Activated naive CD4-positive, alpha-beta T cell treated with anti-CD3 and anti-CD28 coated beads for 36 hours (primary cell): ENCODE data around the gene EEF1AKMT1. TPM values are rescaled to one million over a fixed set of nuclear protein-coding genes. Genes with fewer than 3 reads are reported as not detected.

Source experiments
- CTCF ChIA-PET: fragments of 350-600 bp; sonication (Branson Sonifier 250); formaldehyde crosslinking; loops from one replicate; lab custom pipeline; 2021; ENCODE audit warnings: antibody characterized with exemption; lab: Charles Lee
- DNase-seq: peaks from one replicate; pipeline ENCODE4 v3.0.0-alpha.2; 2020
- H3K27ac Mint-ChIP-seq: one replicate; pipeline ENCODE4 v1.8.0; 2021; ENCODE audit warnings: mild to moderate bottlenecking, mixed read lengths
- H3K27me3 Mint-ChIP-seq: one replicate; pipeline ENCODE4 v1.8.0; 2021; ENCODE audit warnings: low read depth, mixed read lengths
- H3K36me3 Mint-ChIP-seq: one replicate; pipeline ENCODE4 v1.8.0; 2021; ENCODE audit warnings: low read depth, mixed read lengths
- H3K4me1 Mint-ChIP-seq: one replicate; pipeline ENCODE4 v1.8.0; 2021; ENCODE audit warnings: low read depth, mixed read lengths
- H3K4me3 Mint-ChIP-seq: one replicate; pipeline ENCODE4 v1.8.0; 2021; ENCODE audit warnings: mild to moderate bottlenecking, moderate library complexity, mixed read lengths
- H3K9me3 Mint-ChIP-seq: one replicate; pipeline ENCODE4 v1.8.0; 2021; ENCODE audit warnings: mixed read lengths
- intact Hi-C: fragments of 100-400 bp; cut with micrococcal nuclease; formaldehyde crosslinking; loops from one replicate; pipeline ENCODE4 v1.15.1; 2023
- total RNA-seq, 2 experiments: library from RNA; stranded (reverse); gene quantifications; one replicate each; pipeline ENCODE4 v1.2.3, GENCODE V29; 2021

EEF1AKMT1 gene
- total RNA-seq, 2 experiments from 2014 or later: 15.1 to 16.5 TPM

DNA sequence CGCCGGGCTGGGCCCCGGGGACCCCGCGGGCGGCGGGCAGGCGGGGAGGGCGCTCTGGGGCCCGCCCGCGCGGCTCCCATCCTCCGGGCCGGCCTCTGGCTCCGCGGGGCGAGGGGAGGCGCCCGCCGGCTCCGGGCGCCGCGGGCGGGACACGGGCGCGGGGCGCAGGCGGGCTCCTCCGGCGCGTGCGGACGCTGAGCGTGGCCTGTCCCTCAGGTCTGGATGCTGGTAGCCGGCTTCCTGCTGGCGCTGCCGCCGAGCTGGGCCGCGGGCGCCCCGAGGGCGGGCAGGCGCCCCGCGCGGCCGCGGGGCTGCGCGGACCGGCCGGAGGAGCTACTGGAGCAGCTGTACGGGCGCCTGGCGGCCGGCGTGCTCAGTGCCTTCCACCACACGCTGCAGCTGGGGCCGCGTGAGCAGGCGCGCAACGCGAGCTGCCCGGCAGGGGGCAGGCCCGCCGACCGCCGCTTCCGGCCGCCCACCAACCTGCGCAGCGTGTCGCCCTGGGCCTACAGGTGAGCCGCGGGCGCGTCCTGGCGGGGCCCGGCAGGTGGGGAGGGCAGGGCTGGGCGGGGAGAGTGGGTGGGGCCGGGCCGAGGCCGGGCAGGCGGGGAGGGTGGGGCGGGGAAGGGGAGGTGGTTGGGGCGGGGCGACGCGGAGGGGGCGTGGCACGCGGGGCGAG, 69.8 kb downstream of the EEF1AKMT1 start:
- Mint-ChIP-seq H3K27ac (no peak overlapping the region), H3K9me3 (no peaks in the 10 kb centered on the region), H3K36me3 (no peaks in the 10 kb centered on the region), H3K4me1 (peaks cover 5% of the 10 kb centered on the region), H3K4me3 (no peak overlapping the region), H3K27me3 (peaks cover 13% of the 10 kb centered on the region)
- intact Hi-C loops: loop anchor here (1.0 to 10.0 kb wide), 10 partner anchors 69 to 898 kb away; partner anchors contain the start of genes CRYL1, EEF1AKMT1, IFT88 and MICU2
- CTCF ChIA-PET: interaction anchor here (0.9 to 1.3 kb wide), 4 partner anchors 11 to 292 kb away, joined by 3 to 7 read pairs (median 4); no protein-coding TSS in a partner anchor
- DNase-seq: peak; percentile 72

GRCh38 chr13:20702915-20703779, 70.6 kb downstream of the EEF1AKMT1 start, which contains the start of gene IL17D:
IL17D (plus strand) TSS chr13:20703699; CDS start chr13:20704002, 303 bp downstream.
- peak within 1 kb of the TSS; percentile 83 for H3K4me3 Mint-ChIP-seq
- no peaks in the 10 kb centered on the region for H3K9me3 Mint-ChIP-seq
- intact Hi-C loops: loop anchor here (1.0 to 10.0 kb wide), 8 partner anchors 121 to 899 kb away; partner anchors contain the start of genes CRYL1, IFT88, MICU2 and MRPL57
- no peak within 1 kb of the TSS for H3K27ac Mint-ChIP-seq
- peaks cover 5% of the 10 kb centered on the region for H3K4me1 Mint-ChIP-seq
- peak; percentile 23 for DNase-seq
- no peaks in the 10 kb centered on the region for H3K36me3 Mint-ChIP-seq
- CTCF ChIA-PET: interaction anchor here (0.9 to 1.6 kb wide), 6 partner anchors 12 to 291 kb away, joined by 3 to 7 read pairs (median 3); no protein-coding TSS in a partner anchor
- H3K27me3 Mint-ChIP-seq: peaks cover 18% of the 10 kb centered on the region

DNA sequence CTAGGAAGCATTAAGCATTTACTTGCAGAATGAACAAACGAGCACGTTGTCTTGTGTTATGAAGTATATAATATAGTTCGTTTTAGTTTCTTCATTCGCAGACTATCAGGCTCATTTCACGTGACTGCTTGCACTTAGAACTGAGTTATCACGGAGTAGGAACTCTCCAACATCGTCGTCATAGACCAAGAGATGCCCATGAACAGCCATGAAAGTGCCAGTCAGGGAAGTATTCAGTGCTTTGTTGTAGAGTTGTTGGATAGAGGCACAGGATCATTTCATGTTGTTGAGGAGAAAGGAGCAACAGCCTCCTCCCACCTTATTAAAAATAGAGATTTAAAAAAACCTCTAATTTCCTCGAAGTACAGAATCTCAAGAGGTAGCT, 71.2 kb downstream of the EEF1AKMT1 start:
- Mint-ChIP-seq H3K36me3 (no peaks in the 10 kb centered on the region), H3K9me3 (no peaks in the 10 kb centered on the region), H3K27ac (no peak overlapping the region), H3K4me3 (peak overlapping the region; percentile 83), H3K27me3 (peaks cover 21% of the 10 kb centered on the region), H3K4me1 (peaks cover 5% of the 10 kb centered on the region)
- CTCF ChIA-PET: interaction anchor here (0.7 to 1.6 kb wide), 4 partner anchors 11 to 74 kb away, joined by 3 to 4 read pairs (median 3); partner anchors contain the start of gene EEF1AKMT1
- intact Hi-C loops: loop anchor here (2.0 to 10.0 kb wide), 7 partner anchors 135 to 900 kb away; partner anchors contain the start of genes CRYL1, IFT88, MICU2 and MRPL57
- DNase-seq: peak; percentile 13

DNA sequence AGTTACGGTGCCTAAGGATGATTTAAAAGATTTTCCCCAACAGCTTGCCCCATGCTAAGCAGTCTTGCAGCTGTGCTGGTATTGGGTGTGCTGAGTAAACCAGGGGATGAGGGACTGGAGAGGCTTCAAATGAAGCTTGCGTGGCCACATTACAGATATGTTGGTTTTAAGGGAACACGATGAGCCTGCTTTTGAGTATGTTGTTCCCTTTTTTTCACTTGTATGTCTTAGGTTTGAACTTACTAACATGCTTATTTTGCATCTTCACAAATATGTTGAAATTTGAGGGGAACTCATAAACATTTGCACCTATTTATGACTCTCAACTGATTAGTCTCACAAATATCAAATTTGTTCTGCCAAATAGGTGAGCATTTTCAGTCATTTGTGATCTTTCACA, 72.3 kb downstream of the EEF1AKMT1 start:
- CTCF ChIA-PET: interaction anchor here (0.6 to 1.6 kb wide), 3 partner anchors 12 to 225 kb away, joined by 3 to 4 read pairs (median 3); no protein-coding TSS in a partner anchor
- Mint-ChIP-seq H3K9me3 (no peaks in the 10 kb centered on the region), H3K4me1 (peaks cover 5% of the 10 kb centered on the region), H3K4me3 (no peak overlapping the region), H3K27ac (no peak overlapping the region), H3K27me3 (peaks cover 22% of the 10 kb centered on the region), H3K36me3 (no peaks in the 10 kb centered on the region)
- intact Hi-C loops: loop anchor here (5.0 to 10.0 kb wide), 6 partner anchors 134 to 901 kb away; partner anchors contain the start of genes CRYL1, IFT88, MICU2 and MRPL57
- DNase-seq: no peak

DNA sequence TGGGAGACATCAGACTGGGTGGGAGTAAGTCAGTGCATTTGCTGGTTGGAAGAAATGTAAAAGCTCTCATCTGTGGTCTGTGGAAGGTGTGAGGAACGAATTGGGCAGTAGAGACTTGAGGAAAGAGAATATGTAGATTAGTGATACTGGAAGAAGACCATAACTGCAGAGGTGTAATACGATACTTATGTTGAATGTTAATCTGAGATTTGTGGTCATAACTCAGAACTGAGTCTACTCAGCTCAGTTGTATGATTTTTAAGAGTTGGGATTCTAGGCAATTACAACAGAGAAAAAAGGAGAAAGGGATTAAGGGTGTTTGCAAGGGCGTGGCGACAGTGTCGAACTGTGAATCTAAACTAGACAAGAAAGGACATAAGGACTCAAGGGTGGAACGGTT, 73.5 kb downstream of the EEF1AKMT1 start:
- no peak for DNase-seq
- Mint-ChIP-seq H3K9me3 (no peaks in the 10 kb centered on the region), H3K27me3 (peaks cover 27% of the 10 kb centered on the region), H3K4me1 (peaks cover 5% of the 10 kb centered on the region), H3K4me3 (no peak overlapping the region), H3K36me3 (no peaks in the 10 kb centered on the region), H3K27ac (no peak overlapping the region)
- CTCF ChIA-PET: interaction anchor here (0.8 kb wide), 1 partner anchor 224 kb away, joined by 3 read pairs; no protein-coding TSS in a partner anchor
- intact Hi-C loops: loop anchor here (5.0 to 10.0 kb wide), 6 partner anchors 133 to 902 kb away; partner anchors contain the start of genes CRYL1, IFT88, MICU2 and MRPL57

DNA sequence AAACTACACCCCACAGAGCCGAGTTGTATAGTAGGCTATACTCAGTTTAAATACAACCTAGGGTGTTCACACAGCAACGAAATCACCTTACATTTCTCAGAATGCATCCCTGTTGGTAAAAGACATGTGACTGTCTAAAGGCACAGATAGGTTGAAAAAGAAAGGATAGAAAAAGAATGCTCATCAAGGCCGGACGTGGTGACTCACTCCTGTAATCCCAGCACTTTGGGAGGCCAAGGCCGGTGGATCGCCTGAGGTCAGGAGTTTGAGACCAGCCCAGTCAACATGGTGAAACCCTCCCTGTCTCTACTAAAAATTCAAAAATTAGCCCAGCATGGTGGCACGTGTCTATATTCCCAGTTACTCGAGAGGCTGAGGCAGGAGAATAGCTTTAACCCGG, 74.0 kb downstream of the EEF1AKMT1 start:
- CTCF ChIA-PET: interaction anchor here (0.8 kb wide), 1 partner anchor 225 kb away, joined by 3 read pairs; no protein-coding TSS in a partner anchor
- H3K9me3 Mint-ChIP-seq: no peaks in the 10 kb centered on the region
- peaks cover 27% of the 10 kb centered on the region for H3K27me3 Mint-ChIP-seq
- intact Hi-C loops: loop anchor here (5.0 to 10.0 kb wide), 6 partner anchors 132 to 903 kb away; partner anchors contain the start of genes CRYL1, IFT88, MICU2 and MRPL57
- no peaks in the 10 kb centered on the region for H3K36me3 Mint-ChIP-seq
- peaks cover 5% of the 10 kb centered on the region for H3K4me1 Mint-ChIP-seq
- no peak overlapping the region for H3K4me3 Mint-ChIP-seq
- H3K27ac Mint-ChIP-seq: no peak overlapping the region
- no peak for DNase-seq

DNA sequence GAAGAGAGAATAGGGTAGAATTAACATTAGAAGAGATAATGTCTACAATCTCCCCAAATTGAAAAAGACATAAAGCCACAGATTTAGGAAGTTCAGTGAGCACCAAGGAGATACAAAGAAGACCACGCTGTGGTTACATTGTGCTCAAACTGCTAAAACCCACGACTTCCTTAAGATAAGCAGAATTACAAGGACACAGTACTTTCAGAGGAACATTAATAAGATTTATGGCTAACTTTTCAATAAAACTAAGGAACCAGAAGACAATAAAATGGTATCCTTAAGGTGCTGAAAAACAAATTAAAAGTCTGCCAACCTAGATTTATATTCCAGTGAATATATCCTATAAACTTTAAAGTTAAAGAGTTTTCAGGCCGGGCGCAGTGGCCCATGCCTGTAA, 77.7 kb downstream of the EEF1AKMT1 start:
- no peak overlapping the region for H3K27ac Mint-ChIP-seq
- CTCF ChIA-PET: no interaction called here
- H3K27me3 Mint-ChIP-seq: peaks cover 29% of the 10 kb centered on the region
- intact Hi-C loops: no loop called here
- no peaks in the 10 kb centered on the region for H3K36me3 Mint-ChIP-seq
- H3K9me3 Mint-ChIP-seq: no peaks in the 10 kb centered on the region
- no peak overlapping the region for H3K4me3 Mint-ChIP-seq
- no peaks in the 10 kb centered on the region for H3K4me1 Mint-ChIP-seq
- DNase-seq: no peak

GRCh38 chr13:20691616-20692015, 82.1 kb downstream of the EEF1AKMT1 start:
- DNase-seq: no peak
- Mint-ChIP-seq H3K4me1 (no peaks in the 10 kb centered on the region), H3K9me3 (no peaks in the 10 kb centered on the region), H3K36me3 (no peaks in the 10 kb centered on the region), H3K4me3 (no peak overlapping the region), H3K27ac (no peak overlapping the region), H3K27me3 (peaks cover 7% of the 10 kb centered on the region)
- intact Hi-C loops: no loop called here
- CTCF ChIA-PET: no interaction called here

- DNase-seq: no peak
- CTCF ChIA-PET: no interaction called here
- Mint-ChIP-seq H3K27me3 (no peaks in the 10 kb centered on the region), H3K36me3 (peaks cover 1% of the 10 kb centered on the region), H3K4me3 (no peak overlapping the region), H3K27ac (no peak overlapping the region), H3K9me3 (no peaks in the 10 kb centered on the region), H3K4me1 (no peaks in the 10 kb centered on the region)
- intact Hi-C loops: no loop called here
These were observed 84.5 kb downstream of the EEF1AKMT1 start for GRCh38 chr13:20689291-20689690.

GRCh38 chr13:20686863-20687579, 86.7 kb downstream of the EEF1AKMT1 start:
- Mint-ChIP-seq H3K4me3 (no peak overlapping the region), H3K27ac (no peak overlapping the region), H3K36me3 (peaks cover 1% of the 10 kb centered on the region), H3K4me1 (no peaks in the 10 kb centered on the region), H3K27me3 (no peaks in the 10 kb centered on the region), H3K9me3 (no peaks in the 10 kb centered on the region)
- no peak for DNase-seq
- CTCF ChIA-PET: interaction anchor here (1.1 to 1.5 kb wide), 2 partner anchors 191 to 490 kb away, joined by 3 to 6 read pairs; no protein-coding TSS in a partner anchor
- intact Hi-C loops: no loop called here

DNA sequence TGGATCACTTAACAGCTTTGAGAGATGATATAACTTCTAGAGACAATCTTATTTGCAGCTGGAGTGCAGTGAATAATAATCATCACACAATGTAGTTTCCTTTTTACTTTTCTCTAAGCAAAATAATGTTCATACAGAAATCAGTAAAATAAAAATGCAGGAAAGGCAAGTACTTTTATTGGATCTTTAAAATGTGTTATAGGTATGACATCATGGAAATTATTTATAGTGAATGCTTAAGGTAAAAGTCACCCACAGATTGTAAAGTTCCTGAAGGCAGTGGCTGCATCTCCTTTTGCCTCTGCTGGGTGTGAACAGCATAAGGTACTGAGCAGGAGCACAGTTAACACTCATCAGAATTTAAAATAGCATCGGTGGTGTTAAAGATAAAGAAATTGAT, 87.6 kb downstream of the EEF1AKMT1 start:
- intact Hi-C loops: no loop called here

More for the DNA sequence above, 87.6 kb downstream of the EEF1AKMT1 start:
- no peak overlapping the region for H3K4me3 Mint-ChIP-seq
- H3K4me1 Mint-ChIP-seq: no peaks in the 10 kb centered on the region
- peaks cover 1% of the 10 kb centered on the region for H3K36me3 Mint-ChIP-seq
- no peaks in the 10 kb centered on the region for H3K27me3 Mint-ChIP-seq
- CTCF ChIA-PET: no interaction called here
- H3K27ac Mint-ChIP-seq: no peak overlapping the region
- H3K9me3 Mint-ChIP-seq: no peaks in the 10 kb centered on the region
- no peak for DNase-seq
